H9 (cell line): Measurements from ENCODE around the gene TMEM272. TPM values are rescaled to one million over a fixed set of nuclear protein-coding genes. Genes with fewer than 3 reads are reported as not detected.

Source experiments
- DNase-seq: peaks from one replicate; pipeline ENCODE4 v3.0.0-alpha.2; 2017
- H2AFZ ChIP-seq: one replicate; pipeline ENCODE4 v1.6.1; 2013; ENCODE audit warnings: mild to moderate bottlenecking, low read length, control low read depth, moderate library complexity
- H2AK5ac ChIP-seq: 2 replicates; pipeline ENCODE4 v1.6.1; 2013; ENCODE audit warnings: low read length, control low read depth, mixed read lengths; ENCODE audit not compliant: insufficient read length
- H2BK120ac ChIP-seq: one replicate; pipeline ENCODE4 v1.6.1; 2013; ENCODE audit warnings: low read depth, mild to moderate bottlenecking, low read length, control low read depth, inconsistent platforms; ENCODE audit not compliant: poor library complexity, severe bottlenecking
- H2BK12ac ChIP-seq: 2 replicates; pipeline ENCODE4 v1.6.1; 2013; ENCODE audit warnings: low read length, control low read depth, mixed read lengths, low read depth; ENCODE audit not compliant: insufficient read length
- H2BK15ac ChIP-seq: 2 replicates; pipeline ENCODE4 v1.6.1; 2013; ENCODE audit warnings: low read depth, low read length, control low read depth
- H2BK20ac ChIP-seq: one replicate; pipeline ENCODE4 v1.6.1; 2013; ENCODE audit warnings: low read depth, mild to moderate bottlenecking, low read length, control low read depth, inconsistent platforms; ENCODE audit not compliant: poor library complexity, severe bottlenecking
- H2BK5ac ChIP-seq: 2 replicates; pipeline ENCODE4 v1.6.1; 2013; ENCODE audit warnings: low read length, control low read depth, mixed read lengths; ENCODE audit not compliant: insufficient read length
- H3K14ac ChIP-seq: 2 replicates; pipeline ENCODE4 v1.6.1; 2013; ENCODE audit warnings: low read length, control low read depth; ENCODE audit not compliant: insufficient read depth
- H3K18ac ChIP-seq: 2 replicates; pipeline ENCODE4 v1.6.1; 2013; ENCODE audit warnings: low read depth, mild to moderate bottlenecking, mixed read lengths, low read length, control low read depth; ENCODE audit not compliant: insufficient read length
- H3K23ac ChIP-seq: 2 replicates; pipeline ENCODE4 v1.6.1; 2013; ENCODE audit warnings: low read length, control low read depth, mixed read lengths, low read depth; ENCODE audit not compliant: insufficient read length
- H3K23me2 ChIP-seq: 2 replicates; pipeline ENCODE4 v1.6.1; 2013; ENCODE audit warnings: low read depth, mild to moderate bottlenecking, mixed read lengths, low read length, control low read depth; ENCODE audit not compliant: insufficient read length, poor library complexity, severe bottlenecking
- H3K27ac ChIP-seq: 2 replicates; pipeline ENCODE4 v1.5.1; 2013; ENCODE audit warnings: low read length, control low read depth, mixed read lengths, low read depth; ENCODE audit not compliant: insufficient read length
- H3K27me3 ChIP-seq: 2 replicates; pipeline ENCODE4 v1.6.1; 2013; ENCODE audit warnings: low read length, control low read depth, inconsistent platforms; ENCODE audit not compliant: insufficient read depth
- H3K4ac ChIP-seq: 2 replicates; pipeline ENCODE4 v1.6.1; 2013; ENCODE audit warnings: low read depth, mild to moderate bottlenecking, control low read depth, inconsistent platforms, low read length, moderate library complexity
- H3K4me1 ChIP-seq: 2 replicates; pipeline ENCODE4 v1.6.1; 2013; ENCODE audit warnings: low read length, control low read depth, inconsistent platforms; ENCODE audit not compliant: insufficient read depth
- H3K4me2 ChIP-seq: 2 replicates; pipeline ENCODE4 v1.6.1; 2013; ENCODE audit warnings: low read length, control low read depth, mixed read lengths; ENCODE audit not compliant: insufficient read length, insufficient read depth
- H3K56ac ChIP-seq: 2 replicates; pipeline ENCODE4 v1.6.1; 2013; ENCODE audit warnings: low read depth, mild to moderate bottlenecking, mixed read lengths, low read length, control low read depth; ENCODE audit not compliant: insufficient read length
- H3K79me1 ChIP-seq: 2 replicates; pipeline ENCODE4 v1.6.1; 2013; ENCODE audit warnings: low read depth, mild to moderate bottlenecking, moderate library complexity, low read length, control low read depth, inconsistent platforms; ENCODE audit not compliant: insufficient read depth, poor library complexity, severe bottlenecking
- H3K79me2 ChIP-seq: 2 replicates; pipeline ENCODE4 v1.6.1; 2013; ENCODE audit warnings: low read length, control low read depth, inconsistent platforms; ENCODE audit not compliant: insufficient read depth
- H3K9ac ChIP-seq: 2 replicates; pipeline ENCODE4 v1.6.1; 2013; ENCODE audit warnings: low read length, control low read depth, mixed read lengths; ENCODE audit not compliant: insufficient read length; ENCODE audit errors: extremely low read depth
- H3K9me3 ChIP-seq: one replicate; pipeline ENCODE4 v1.6.1; 2013; ENCODE audit warnings: low read depth, low read length, inconsistent platforms; ENCODE audit not compliant: control insufficient read depth
- H3T11ph ChIP-seq: one replicate; pipeline ENCODE4 v1.6.1; 2013; ENCODE audit warnings: mild to moderate bottlenecking, low read length, control low read depth, inconsistent platforms
- H4K20me1 ChIP-seq: one replicate; pipeline ENCODE4 v1.6.1; 2013; ENCODE audit not compliant: control insufficient read depth, insufficient read length, insufficient read depth
- H4K5ac ChIP-seq: 2 replicates; pipeline ENCODE4 v1.6.1; 2013; ENCODE audit warnings: low read depth, mild to moderate bottlenecking, mixed read lengths, low read length, control low read depth; ENCODE audit not compliant: insufficient read length
- H4K8ac ChIP-seq: replicated peaks from 2 replicates; pipeline ENCODE4 v1.6.1; 2013; ENCODE audit warnings: low read length, control low read depth, mixed read lengths, low read depth; ENCODE audit not compliant: insufficient read length
- H4K91ac ChIP-seq: 2 replicates; pipeline ENCODE4 v1.6.1; 2013; ENCODE audit warnings: low read depth, mild to moderate bottlenecking, moderate library complexity, mixed read lengths, low read length, control low read depth; ENCODE audit not compliant: insufficient read length
- H3K27ac Mint-ChIP-seq, 3 experiments: 2 replicates in 2 of 3; 3 replicates in 1 of 3; pipeline ENCODE4 v1.8.0; 2020 to 2021; ENCODE audit warnings: mixed read lengths in 3 of 3, mild to moderate bottlenecking in 1 of 3, moderate library complexity in 1 of 3
- H3K27me3 Mint-ChIP-seq: 2 replicates; pipeline ENCODE4 v1.8.0; 2021; ENCODE audit warnings: low read depth, mild to moderate bottlenecking, moderate library complexity, mixed read lengths
- H3K36me3 Mint-ChIP-seq, 3 experiments: 2 replicates in 2 of 3; 3 replicates in 1 of 3; pipeline ENCODE4 v1.8.0; 2020 to 2021; ENCODE audit warnings: low read depth in 3 of 3, mixed read lengths in 3 of 3; ENCODE audit not compliant: insufficient read depth in 1 of 3
- H3K4me1 Mint-ChIP-seq, 2 experiments: 2 replicates each; pipeline ENCODE4 v1.8.0; 2020; ENCODE audit warnings: mixed read lengths in 2 of 2
- H3K4me3 Mint-ChIP-seq, 2 experiments: 2 replicates in 1 of 2; 3 replicates in 1 of 2; pipeline ENCODE4 v1.8.0; 2020 to 2021; ENCODE audit warnings: mild to moderate bottlenecking in 2 of 2, mixed read lengths in 2 of 2, moderate library complexity in 1 of 2
- H3K9me3 Mint-ChIP-seq, 2 experiments: 2 replicates in 1 of 2; 3 replicates in 1 of 2; pipeline ENCODE4 v1.8.0; 2020; ENCODE audit warnings: mild to moderate bottlenecking in 2 of 2, mixed read lengths in 2 of 2, moderate library complexity in 1 of 2
- WGBS: extraction: QIAGEN DNeasy Blood & Tissue Kit; methylation state at CpG from one replicate; pipeline ENCODE4 v1.1.7; 2013; ENCODE audit warnings: missing lambda C conversion rate, low lambda C conversion rate, mixed read lengths; ENCODE audit not compliant: insufficient read length; ENCODE audit errors: extremely low coverage; 5-methylcytosine and 5-hydroxymethylcytosine counted together
- total RNA-seq: library from RNA; stranded (reverse); gene quantifications from 2 replicates; pipeline ENCODE4 v1.2.1, GENCODE V29; 2021
- TF ChIP-seq, protein P1 (sequence below): fragments of 200-600 bp; sonication (generic); conservative IDR thresholded peaks from 3 replicates; pipeline ENCODE4 v1.8.0; 2021; ENCODE audit warnings: antibody characterized with exemption, mild to moderate bottlenecking

Gene TMEM272
- total RNA-seq, 1 experiment from 2014 or later = not detected

DNA sequence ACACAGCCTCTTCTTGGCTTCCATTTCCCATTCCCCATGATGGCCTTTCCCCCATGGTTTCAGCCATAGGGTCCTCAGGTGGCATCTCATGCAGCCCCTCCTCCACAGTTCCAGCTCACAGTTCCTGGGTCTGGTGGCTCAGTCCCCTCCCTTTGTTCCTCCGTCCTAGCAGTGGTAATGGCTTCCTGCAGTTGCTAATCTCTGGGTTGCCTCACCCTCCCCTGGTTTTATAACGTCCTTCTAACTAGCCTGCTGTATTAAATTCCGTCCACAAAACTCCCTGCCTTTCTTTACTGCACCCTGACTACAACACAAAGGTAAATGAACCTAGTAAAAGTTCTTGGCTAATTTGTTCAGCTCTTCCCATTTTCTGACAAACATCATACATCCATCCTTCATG lies 47.7 kb upstream of the TMEM272 start:
- Histone ChIP-seq H3K18ac (no peak overlapping the region), H3K4ac (no peak overlapping the region), H2BK12ac (no peak overlapping the region), H3K4me1 (no peaks in the 10 kb centered on the region), H3K27ac (no peak overlapping the region), H3K4me2 (no peak overlapping the region), H2BK5ac (no peak overlapping the region), H4K5ac (no peak overlapping the region), H3K27me3 (no peaks in the 10 kb centered on the region; the same call in 1 of the 2 replicates), H3K23ac (no peak overlapping the region), H4K91ac (no peak overlapping the region), H3T11ph (no peak overlapping the region), H2BK20ac (no peak overlapping the region), H3K23me2 (no peaks in the 10 kb centered on the region), H2AK5ac (no peak overlapping the region), H4K20me1 (no peaks in the 10 kb centered on the region), H3K9me3 (no peaks in the 10 kb centered on the region), H3K14ac (no peak overlapping the region), H2BK15ac (no peak overlapping the region), H3K9ac (no peak overlapping the region), H3K79me2 (no peaks in the 10 kb centered on the region), H3K79me1 (no peaks in the 10 kb centered on the region), H2BK120ac (no peak overlapping the region), H4K8ac (no peak overlapping the region), H2AFZ (no peak overlapping the region), H3K56ac (no peak overlapping the region)
- H3K9me3 Mint-ChIP-seq = peaks cover 2 to 4% of the 10 kb centered on the region in 2 experiments; a peak in 2 of 5 replicates
- H3K27ac Mint-ChIP-seq = peak overlapping the region in 1 of 3 experiments; percentile 2; a peak in 1 of 7 replicates
- WGBS = no CpG with 5 or more reads among the region's 3 CpGs
- peaks cover 0 to 3% (median 0%) of the 10 kb centered on the region in 3 experiments; a peak in 1 of 7 replicates for H3K36me3 Mint-ChIP-seq
- peaks cover 2% of the 10 kb centered on the region for H3K27me3 Mint-ChIP-seq
- peaks cover 11 to 14% of the 10 kb centered on the region in 2 experiments for H3K4me1 Mint-ChIP-seq
- TF ChIP-seq, protein P1, sequence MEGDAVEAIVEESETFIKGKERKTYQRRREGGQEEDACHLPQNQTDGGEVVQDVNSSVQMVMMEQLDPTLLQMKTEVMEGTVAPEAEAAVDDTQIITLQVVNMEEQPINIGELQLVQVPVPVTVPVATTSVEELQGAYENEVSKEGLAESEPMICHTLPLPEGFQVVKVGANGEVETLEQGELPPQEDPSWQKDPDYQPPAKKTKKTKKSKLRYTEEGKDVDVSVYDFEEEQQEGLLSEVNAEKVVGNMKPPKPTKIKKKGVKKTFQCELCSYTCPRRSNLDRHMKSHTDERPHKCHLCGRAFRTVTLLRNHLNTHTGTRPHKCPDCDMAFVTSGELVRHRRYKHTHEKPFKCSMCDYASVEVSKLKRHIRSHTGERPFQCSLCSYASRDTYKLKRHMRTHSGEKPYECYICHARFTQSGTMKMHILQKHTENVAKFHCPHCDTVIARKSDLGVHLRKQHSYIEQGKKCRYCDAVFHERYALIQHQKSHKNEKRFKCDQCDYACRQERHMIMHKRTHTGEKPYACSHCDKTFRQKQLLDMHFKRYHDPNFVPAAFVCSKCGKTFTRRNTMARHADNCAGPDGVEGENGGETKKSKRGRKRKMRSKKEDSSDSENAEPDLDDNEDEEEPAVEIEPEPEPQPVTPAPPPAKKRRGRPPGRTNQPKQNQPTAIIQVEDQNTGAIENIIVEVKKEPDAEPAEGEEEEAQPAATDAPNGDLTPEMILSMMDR = no peak
- H3K4me3 Mint-ChIP-seq = no peak overlapping the region
- DNase-seq = no peak
